Smooth muscle cell (in vitro differentiated cells): ENCODE results near the gene FTO. TPM values are rescaled to one million over a fixed set of nuclear protein-coding genes. Genes with fewer than 3 reads are reported as not detected.

Source experiments
- DNase-seq: peaks from one replicate; lab custom pipeline; 2025; ENCODE audit not compliant: unreplicated experiment; lab: John Stamatoyannopoulos, UW
- H2AFZ ChIP-seq: fragments of 200-600 bp; sonication (generic); 2 replicates; pipeline ENCODE4 v1.6.0; 2016; ENCODE audit warnings: antibody characterized with exemption, low read depth, mild to moderate bottlenecking
- H3F3A ChIP-seq: fragments of 200-600 bp; sonication (generic); 2 replicates; pipeline ENCODE4 v1.6.0; 2017; ENCODE audit warnings: antibody characterized with exemption, low read depth
- H3K27ac ChIP-seq: fragments of 200-600 bp; sonication (generic); 2 replicates; pipeline ENCODE4 v1.5.1; 2016; ENCODE audit warnings: low read depth, mild to moderate bottlenecking
- H3K27me3 ChIP-seq: fragments of 200-600 bp; sonication (generic); 2 replicates; pipeline ENCODE4 v1.6.1; 2016; ENCODE audit warnings: low read depth, mild to moderate bottlenecking
- H3K36me3 ChIP-seq: fragments of 200-600 bp; sonication (generic); 2 replicates; pipeline ENCODE4 v1.5.1; 2016; ENCODE audit warnings: low read depth
- H3K4me1 ChIP-seq: fragments of 200-600 bp; sonication (generic); 2 replicates; pipeline ENCODE4 v1.5.1; 2016; ENCODE audit warnings: low read depth
- H3K4me2 ChIP-seq: fragments of 200-600 bp; sonication (generic); 2 replicates; pipeline ENCODE4 v1.6.0; 2016; ENCODE audit warnings: mild to moderate bottlenecking
- H3K4me3 ChIP-seq: fragments of 200-600 bp; sonication (generic); 2 replicates; pipeline ENCODE4 v1.5.1; 2016; ENCODE audit warnings: mild to moderate bottlenecking
- H3K79me2 ChIP-seq: fragments of 200-600 bp; sonication (generic); 2 replicates; pipeline ENCODE4 v1.6.0; 2016; ENCODE audit warnings: low read depth, mild to moderate bottlenecking
- H3K9ac ChIP-seq: fragments of 200-600 bp; sonication (generic); 2 replicates; pipeline ENCODE4 v1.6.0; 2016; ENCODE audit warnings: low read depth
- H3K9me3 ChIP-seq: fragments of 200-600 bp; sonication (generic); replicated peaks from 2 replicates; pipeline ENCODE4 v1.5.1; 2016; ENCODE audit warnings: low read depth
- H4K20me1 ChIP-seq: fragments of 200-600 bp; sonication (generic); 2 replicates; pipeline ENCODE4 v1.6.0; 2016; ENCODE audit warnings: low read depth
- WGBS: methylation state at CpG from one replicate; pipeline ENCODE4 v1.1.7; 2016; ENCODE audit warnings: low lambda C conversion rate; 5-methylcytosine and 5-hydroxymethylcytosine counted together
- polyA plus RNA-seq: library from polyadenylated mRNA; unstranded; fragments of >200 nt; fragmentation: Nextera tagmentation; extraction: Ambion mirVana; gene quantifications from 2 replicates; pipeline ENCODE4 v1.2.1, GENCODE V29; 2016
- total RNA-seq: library from RNA; depleted of rRNA; stranded (reverse); fragments of >200 nt; gene quantifications from 2 replicates; pipeline ENCODE4 v1.2.3, GENCODE V29; 2014
- TF ChIP-seq, protein P1 (sequence below): fragments of 200-600 bp; sonication (generic); IDR thresholded peaks from 2 replicates; pipeline ENCODE4 v1.5.1; 2017; ENCODE audit warnings: borderline replicate concordance, mild to moderate bottlenecking, antibody characterized with exemption; ENCODE audit not compliant: insufficient read depth, poor library complexity, severe bottlenecking

FTO gene
- total and polyA plus RNA-seq, 2 experiments from 2014 or later = 81.1 to 89.9 TPM

DNA sequence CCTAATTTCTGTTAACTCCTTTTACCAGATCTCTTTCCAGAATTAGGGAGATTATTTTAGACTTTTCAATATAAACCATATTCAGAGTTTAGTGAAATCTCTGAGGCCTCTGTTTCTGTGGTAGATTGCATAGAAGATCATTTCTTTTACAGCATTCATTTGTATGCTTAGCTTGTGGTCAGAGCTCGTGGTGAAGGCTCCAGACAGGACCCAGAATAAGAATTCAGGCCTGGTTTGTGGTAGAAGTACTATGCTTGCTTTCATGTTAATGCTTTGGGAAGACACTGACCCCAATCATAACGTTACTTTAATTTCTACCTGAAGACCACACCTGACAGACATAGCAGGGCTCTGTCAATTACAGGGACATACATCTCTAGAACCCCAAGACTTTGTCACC lies 258.1 kb downstream of the FTO start:
- H2AFZ ChIP-seq = no peak overlapping the region
- H3K4me1 ChIP-seq = peaks cover 9% of the 10 kb centered on the region
- peak overlapping the region; percentile 65 for H3K4me2 ChIP-seq
- H3K79me2 ChIP-seq = no peaks in the 10 kb centered on the region
- H3K36me3 ChIP-seq = no peaks in the 10 kb centered on the region
- 17% methylated on average over 2 of the region's 2 CpGs for WGBS
- no peaks in the 10 kb centered on the region for H3K27me3 ChIP-seq
- H3K9ac ChIP-seq = no peak overlapping the region
- H4K20me1 ChIP-seq = peaks cover 2% of the 10 kb centered on the region
- H3F3A ChIP-seq = peaks cover 6% of the 10 kb centered on the region
- H3K27ac ChIP-seq = no peak overlapping the region
- TF ChIP-seq, protein P1, sequence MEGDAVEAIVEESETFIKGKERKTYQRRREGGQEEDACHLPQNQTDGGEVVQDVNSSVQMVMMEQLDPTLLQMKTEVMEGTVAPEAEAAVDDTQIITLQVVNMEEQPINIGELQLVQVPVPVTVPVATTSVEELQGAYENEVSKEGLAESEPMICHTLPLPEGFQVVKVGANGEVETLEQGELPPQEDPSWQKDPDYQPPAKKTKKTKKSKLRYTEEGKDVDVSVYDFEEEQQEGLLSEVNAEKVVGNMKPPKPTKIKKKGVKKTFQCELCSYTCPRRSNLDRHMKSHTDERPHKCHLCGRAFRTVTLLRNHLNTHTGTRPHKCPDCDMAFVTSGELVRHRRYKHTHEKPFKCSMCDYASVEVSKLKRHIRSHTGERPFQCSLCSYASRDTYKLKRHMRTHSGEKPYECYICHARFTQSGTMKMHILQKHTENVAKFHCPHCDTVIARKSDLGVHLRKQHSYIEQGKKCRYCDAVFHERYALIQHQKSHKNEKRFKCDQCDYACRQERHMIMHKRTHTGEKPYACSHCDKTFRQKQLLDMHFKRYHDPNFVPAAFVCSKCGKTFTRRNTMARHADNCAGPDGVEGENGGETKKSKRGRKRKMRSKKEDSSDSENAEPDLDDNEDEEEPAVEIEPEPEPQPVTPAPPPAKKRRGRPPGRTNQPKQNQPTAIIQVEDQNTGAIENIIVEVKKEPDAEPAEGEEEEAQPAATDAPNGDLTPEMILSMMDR = no peak
- no peak for DNase-seq
- H3K4me3 ChIP-seq = no peak overlapping the region
- no peaks in the 10 kb centered on the region for H3K9me3 ChIP-seq

DNA sequence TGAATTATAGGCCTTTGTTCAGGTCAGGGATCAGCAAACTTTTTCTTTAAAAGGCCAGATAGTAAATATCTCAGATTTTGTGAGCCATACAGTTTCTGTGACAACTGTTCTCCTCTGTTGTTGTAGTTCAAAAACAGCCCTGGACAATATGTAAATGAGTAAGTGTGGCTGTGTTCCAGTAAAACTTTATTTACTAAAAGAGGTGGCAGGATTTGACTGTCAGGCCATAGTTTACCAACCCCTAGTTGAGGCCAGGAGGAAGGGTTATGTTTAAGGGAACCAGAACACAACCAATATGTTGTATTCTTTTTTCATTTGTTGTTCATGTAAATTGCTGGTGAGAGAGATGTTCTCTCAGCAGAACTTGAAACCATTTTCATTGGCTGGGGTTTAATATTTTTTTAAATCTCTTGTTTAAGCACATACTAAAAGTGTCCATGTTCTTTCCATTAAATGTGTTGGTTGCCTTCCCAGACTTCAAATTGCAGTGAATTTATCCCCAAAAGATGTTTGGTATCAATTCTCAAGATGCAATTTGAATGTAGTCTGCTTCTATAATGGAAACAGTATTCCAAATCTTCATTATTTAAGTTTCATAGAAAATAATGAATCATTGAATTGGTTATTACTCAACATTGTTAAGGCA lies 260.3 kb downstream of the FTO start:
- Histone ChIP-seq H3K9ac (no peak overlapping the region), H3K4me3 (no peak overlapping the region), H3K27me3 (no peaks in the 10 kb centered on the region), H3K36me3 (no peaks in the 10 kb centered on the region), H3K9me3 (no peaks in the 10 kb centered on the region), H4K20me1 (peaks cover 7% of the 10 kb centered on the region), H3K4me1 (peaks cover 9% of the 10 kb centered on the region), H3K79me2 (no peaks in the 10 kb centered on the region), H2AFZ (no peak overlapping the region), H3K4me2 (no peak overlapping the region), H3F3A (peaks cover 6% of the 10 kb centered on the region), H3K27ac (no peak overlapping the region)
- DNase-seq = no peak
- TF ChIP-seq, protein P1 = no peak

DNA sequence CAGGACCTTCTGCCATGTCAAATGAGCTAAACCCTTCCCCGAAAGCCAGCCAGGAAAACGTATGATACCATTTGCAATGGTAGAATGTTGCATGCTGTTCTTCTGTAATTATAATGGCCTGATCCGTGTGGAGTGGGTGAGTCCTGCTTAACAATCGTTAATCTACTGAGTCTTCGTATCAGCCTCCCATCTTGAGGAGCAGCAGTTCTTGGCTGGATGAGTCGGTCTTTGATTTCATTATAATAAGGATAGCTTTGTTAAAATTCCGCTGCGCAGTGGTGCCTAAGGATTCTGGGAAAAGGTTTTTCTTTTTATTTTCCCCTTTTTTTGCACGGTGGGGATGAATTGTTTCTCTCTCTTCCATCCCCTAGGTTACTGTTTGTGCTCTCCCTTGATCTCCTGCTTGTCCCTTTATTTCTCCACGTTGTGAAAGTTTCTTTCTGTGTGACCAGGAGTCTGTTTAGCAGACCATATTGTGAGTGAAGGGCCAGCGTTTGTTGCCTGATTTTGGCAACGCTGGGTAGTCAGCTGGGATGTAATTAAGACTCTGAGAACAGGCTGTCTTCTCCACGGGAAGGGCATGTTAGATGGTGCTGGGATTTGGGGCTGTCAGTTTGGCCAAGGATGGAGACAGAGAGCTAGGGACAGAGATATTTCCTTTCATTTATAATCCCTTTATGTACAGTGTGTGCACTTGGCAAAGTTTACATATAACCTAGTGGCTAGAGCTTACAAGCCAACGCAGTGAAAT lies 263.0 kb downstream of the FTO start:
- Histone ChIP-seq H3K36me3 (no peaks in the 10 kb centered on the region), H3K79me2 (peaks cover 5% of the 10 kb centered on the region), H4K20me1 (peaks cover 7% of the 10 kb centered on the region), H3F3A (no peaks in the 10 kb centered on the region), H3K9me3 (no peaks in the 10 kb centered on the region), H3K4me1 (no peaks in the 10 kb centered on the region), H3K27me3 (no peaks in the 10 kb centered on the region), H3K4me3 (no peak overlapping the region), H2AFZ (no peak overlapping the region), H3K9ac (no peak overlapping the region), H3K4me2 (no peak overlapping the region), H3K27ac (no peak overlapping the region)
- TF ChIP-seq, protein P1 = no peak
- WGBS = 78% methylated on average over 14 of the region's 14 CpGs
- no peak for DNase-seq
